Measurements from ENCODE around the gene SLC66A3.

GRCh38 chr2:11175293-11175795, 20.1 kb downstream of the SLC66A3 start:
- no peak for TF ChIP-seq POLR2AphosphoS5 (IDR thresholded peaks at IDR 0.05; ENCODE audit: borderline replicate concordance, low read depth, low read length)
- no peak for TF ChIP-seq EZH2 (IDR thresholded peaks at IDR 0.05)

All from SK-N-MC (cell line).